Measurements from ENCODE around the gene ZNF491. TPM values are rescaled to one million over a fixed set of nuclear protein-coding genes. Genes with fewer than 3 reads are reported as not detected.

Gene ZNF491
- total and polyA plus RNA-seq, 2 donors (not counting 1 experiment from before 2014, with no cell fraction given) = 0.57 to 1.7 TPM

- under 1% methylated on average over 61 of the region's 61 CpGs for WGBS (ENCODE audit: insufficient coverage)
- H3K27ac Mint-ChIP-seq = peak within 1 kb of the TSS; percentile 99
Measured at GRCh38 chr19:11766597-11767591, 31.4 kb upstream of the ZNF491 start, which contains the start of gene ZNF441. TSS of gene ZNF441 (plus strand) at chr19:11767000. CDS start at chr19:11767194, 194 bp downstream.

More at GRCh38 chr19:11766597-11767591, 31.4 kb upstream of the ZNF491 start, which contains the start of gene ZNF441:
- Histone ChIP-seq H3K79me2 (ENCODE audit: control insufficient read depth, insufficient read depth, low read length) (peaks cover 42% of the 10 kb centered on the region), H2AFZ (ENCODE audit: insufficient read depth, low read depth, low read length, poor library complexity, severe bottlenecking) (peak within 1 kb of the TSS; percentile 80), H3K4me2 (replicated peaks; ENCODE audit: low read depth, low read length, poor library complexity, severe bottlenecking) (peak within 1 kb of the TSS; percentile 77), H3K9me3 (ENCODE audit: control extremely low read depth in 1 of 3, control insufficient read depth in 2 of 3, insufficient read depth in 1 of 3, low read length in 2 of 3) (peaks cover 14 to 33% (median 28%) of the 10 kb centered on the region in 3 donors), H3K4me1 (ENCODE audit: control insufficient read depth in 2 of 2, insufficient read depth in 2 of 2, low read length in 2 of 2) (peaks cover 16 to 22% of the 10 kb centered on the region in 2 donors), H4K20me1 (ENCODE audit: control insufficient read depth, insufficient read depth, low read length, poor library complexity, severe bottlenecking) (no peaks in the 10 kb centered on the region), H3K27ac (ENCODE audit: low read length in 2 of 2) (peak within 1 kb of the TSS; percentile 90 to 94), H3K27me3 (replicated peaks in 1 of 4; ENCODE audit: control extremely low read depth in 1 of 4, control insufficient read depth in 3 of 4, insufficient read depth in 4 of 4, low read length in 3 of 4) (no peaks in the 10 kb centered on the region), H3K36me3 (replicated peaks in 1 of 2; ENCODE audit: control extremely low read depth in 1 of 2, control insufficient read depth in 1 of 2, extremely low read depth in 1 of 2, insufficient read depth in 2 of 2, low read length in 1 of 2) (peaks cover 1 to 4% of the 10 kb centered on the region in 2 experiments), H3K9ac (ENCODE audit: low read length) (peak within 1 kb of the TSS; percentile 89), H3K4me3 (ENCODE audit: control extremely low read depth in 1 of 5, extremely low read depth in 1 of 5, insufficient read depth in 1 of 5, low read depth in 2 of 5, low read length in 4 of 5) (peak within 1 kb of the TSS; percentile 32 to 94 (median 87))
- TF ChIP-seq CTCF (IDR thresholded peaks at IDR 0.05) (no peak), EZH2 (IDR thresholded peaks at IDR 0.05; ENCODE audit: borderline replicate concordance, insufficient read depth, low read depth, low read length, poor library complexity, severe bottlenecking) (no peak)
- ATAC-seq (ENCODE audit: low read depth) (peak; percentile 95), DNase-seq (peak; percentile 91)
- ChIA-PET POLR2A (interaction anchor here (0.6 to 1.0 kb wide), 6 partner anchors 13 to 857 kb away, joined by 3 to 7 read pairs (median 4); partner anchors contain the start of genes ELOF1 and SWSAP1), CTCF (interaction anchor here (0.6 to 1.7 kb wide), 5 partner anchors 31 to 374 kb away, joined by 3 to 8 read pairs (median 3); partner anchors contain the start of gene ZNF491)
- Mint-ChIP-seq H3K9me3 (ENCODE audit: insufficient read depth) (peaks cover 19% of the 10 kb centered on the region), H3K4me3 (peak within 1 kb of the TSS; percentile 99), H3K27me3 (peaks cover 4% of the 10 kb centered on the region), H3K4me1 (peaks cover 23% of the 10 kb centered on the region)
- intact Hi-C loops (cut with micrococcal nuclease) = loop anchor here (1.0 to 5.0 kb wide), 8 partner anchors 28 to 1225 kb away; partner anchors contain the start of genes ECSIT, ZNF20, ZNF439 and ZNF440

All from B cell (primary cell).